Measurements from ENCODE around the gene LMBRD1. TPM values are rescaled to one million over a fixed set of nuclear protein-coding genes. Genes with fewer than 3 reads are reported as not detected.

Gene LMBRD1
- total RNA-seq, 4 donors from 2014 or later, result 52.9 to 116 (median 80.0) TPM

GRCh38 chr6:69732045-69732444 is 64.8 kb downstream of the LMBRD1 start:
- TF ChIP-seq CTCF (IDR thresholded peaks at IDR 0.05; ENCODE audit: low read depth), result no peak

- TF ChIP-seq CTCF (IDR thresholded peaks at IDR 0.05; ENCODE audit: low read depth), result no peak
These were observed 66.8 kb downstream of the LMBRD1 start for GRCh38 chr6:69729870-69730449.

GRCh38 chr6:69722683-69723082 is 74.1 kb downstream of the LMBRD1 start:
- TF ChIP-seq CTCF (IDR thresholded peaks at IDR 0.05; ENCODE audit: low read depth), result no peak

- no peak for TF ChIP-seq CTCF (IDR thresholded peaks at IDR 0.05; ENCODE audit: low read depth)
These were observed 77.1 kb downstream of the LMBRD1 start for GRCh38 chr6:69719602-69720193.

GRCh38 chr6:69706724-69707123 is 90.1 kb downstream of the LMBRD1 start:
- no peak for TF ChIP-seq CTCF (IDR thresholded peaks at IDR 0.05; ENCODE audit: low read depth)

- no peak for TF ChIP-seq CTCF (IDR thresholded peaks at IDR 0.05; ENCODE audit: low read depth)
These were observed 90.9 kb downstream of the LMBRD1 start for GRCh38 chr6:69705954-69706353.

GRCh38 chr6:69704916-69705315 is 91.9 kb downstream of the LMBRD1 start:
- no peak for TF ChIP-seq CTCF (IDR thresholded peaks at IDR 0.05; ENCODE audit: low read depth)

Data from subcutaneous adipose tissue (tissue), 4 donors.